H1 (cell line): Measurements from ENCODE around the gene ASGR1. TPM values are rescaled to one million over a fixed set of nuclear protein-coding genes. Genes with fewer than 3 reads are reported as not detected.

ENCODE experiments used
- CTCF ChIA-PET: fragments of 300-600 bp; sonication (Branson Sonifier 250); formaldehyde crosslinking; loops from one replicate; lab custom pipeline; 2021; ENCODE audit not compliant: partially characterized antibody; lab: Charles Lee
- POLR2A ChIA-PET: fragments of 300-600 bp; sonication (Branson Sonifier 250); formaldehyde crosslinking; loops from one replicate; lab custom pipeline; 2021; ENCODE audit warnings: inconsistent platforms; ENCODE audit not compliant: partially characterized antibody; lab: Charles Lee
- DNase-seq, 2 experiments: peaks; one replicate each; pipeline versions ENCODE4 v3.0.0 to v3.0.0-alpha.2; 2010 to 2022; ENCODE audit warnings: low spot score in 2 of 2, low read depth in 1 of 2, mixed read lengths in 1 of 2
- FAIRE-seq: peaks from 2 replicates; lab custom pipeline; 2011; peaks lifted over from hg19 to GRCh38; lab: Jason Lieb, UNC
- H2AFZ ChIP-seq: 2 replicates; pipeline ENCODE4 v1.8.1; 2012; ENCODE audit warnings: low read length, inconsistent platforms
- H2AK5ac ChIP-seq: 2 replicates; pipeline ENCODE4 v1.6.1; 2013; ENCODE audit warnings: low read depth, low read length
- H2BK120ac ChIP-seq: replicated peaks from 2 replicates; pipeline ENCODE3; 2013; ENCODE audit warnings: low read depth, low read length, inconsistent platforms
- H2BK12ac ChIP-seq: 2 replicates; pipeline ENCODE4 v1.6.1; 2013; ENCODE audit warnings: low read depth, low read length
- H2BK15ac ChIP-seq: 2 replicates; pipeline ENCODE4 v1.6.1; 2013; ENCODE audit warnings: low read length
- H2BK20ac ChIP-seq: 2 replicates; pipeline ENCODE4 v1.6.1; 2013; ENCODE audit warnings: low read length
- H2BK5ac ChIP-seq: 2 replicates; pipeline ENCODE4 v1.6.1; 2013; ENCODE audit warnings: low read depth, low read length
- H3K14ac ChIP-seq: 2 replicates; pipeline ENCODE4 v1.6.1; 2013; ENCODE audit warnings: inconsistent platforms; ENCODE audit not compliant: insufficient read length
- H3K18ac ChIP-seq: 2 replicates; pipeline ENCODE4 v1.6.1; 2013; ENCODE audit warnings: low read length; ENCODE audit errors: extremely low read depth
- H3K23ac ChIP-seq: 2 replicates; pipeline ENCODE4 v1.6.1; 2013; ENCODE audit warnings: inconsistent platforms; ENCODE audit not compliant: insufficient read length
- H3K23me2 ChIP-seq: 2 replicates; pipeline ENCODE4 v1.6.1; 2013; ENCODE audit warnings: low read depth, low read length
- H3K27ac ChIP-seq: 2 replicates; pipeline ENCODE4 v1.6.1; 2011; ENCODE audit warnings: low read depth, low read length, inconsistent platforms
- H3K27me3 ChIP-seq, 4 experiments: replicated peaks in 1 of 4; 1 replicate in 1 of 4; 2 replicates in 3 of 4; pipeline versions ENCODE4 v1.6.1 to v1.8.1; 2011 to 2013; ENCODE audit warnings: low read length in 3 of 4, mild to moderate bottlenecking in 3 of 4, inconsistent platforms in 2 of 4, mixed read lengths in 2 of 4, moderate library complexity in 1 of 4; ENCODE audit not compliant: control insufficient read depth in 3 of 4, insufficient read depth in 3 of 4; ENCODE audit errors: extremely low read depth in 1 of 4
- H3K36me3 ChIP-seq, 4 experiments: 2 replicates each; pipeline versions ENCODE4 v1.6.1 to v1.8.1; 2011 to 2013; ENCODE audit warnings: mild to moderate bottlenecking in 4 of 4, low read length in 3 of 4, moderate library complexity in 2 of 4, control low read depth in 1 of 4, inconsistent platforms in 1 of 4; ENCODE audit not compliant: insufficient read depth in 4 of 4, control insufficient read depth in 2 of 4
- H3K4ac ChIP-seq: replicated peaks from 2 replicates; pipeline ENCODE3; 2013; ENCODE audit warnings: low read length, low read depth, mixed read lengths, inconsistent platforms; ENCODE audit not compliant: insufficient read length
- H3K4me1 ChIP-seq, 4 experiments: replicated peaks in 1 of 4; 1 replicate in 1 of 4; 2 replicates in 3 of 4; pipeline versions ENCODE4 v1.6.1 to v1.8.1; 2011 to 2013; ENCODE audit warnings: low read length in 3 of 4, inconsistent platforms in 2 of 4, mixed read lengths in 1 of 4; ENCODE audit not compliant: insufficient read depth in 4 of 4, control insufficient read depth in 3 of 4
- H3K4me2 ChIP-seq, 2 experiments: 2 replicates each; pipeline versions ENCODE4 v1.6.1 to v1.8.1; 2011 to 2013; ENCODE audit warnings: low read depth in 2 of 2, low read length in 2 of 2, control low read depth in 1 of 2, inconsistent platforms in 1 of 2, mild to moderate bottlenecking in 1 of 2; ENCODE audit not compliant: insufficient read depth in 1 of 2
- H3K4me3 ChIP-seq, 4 experiments: fragments of 200-600, 300-600 bp in 1 of 4; sonication (generic), shearing (Covaris generic), sonication (Bioruptor Twin) in 1 of 4; 2 replicates each; pipeline versions ENCODE4 v1.5.1 to v1.8.1; 2011 to 2016; ENCODE audit warnings: low read length in 4 of 4, low read depth in 3 of 4, control low read depth in 2 of 4, inconsistent platforms in 2 of 4, mild to moderate bottlenecking in 2 of 4, mixed read lengths in 1 of 4, moderate library complexity in 1 of 4; ENCODE audit not compliant: insufficient read depth in 2 of 4; ENCODE audit errors: extremely low read depth in 1 of 4
- H3K56ac ChIP-seq: replicated peaks from 2 replicates; pipeline ENCODE3; 2013; ENCODE audit warnings: low read depth, mild to moderate bottlenecking, mixed read lengths, low read length, inconsistent platforms; ENCODE audit not compliant: insufficient read length
- H3K79me1 ChIP-seq: 2 replicates; pipeline ENCODE4 v1.6.1; 2013; ENCODE audit warnings: low read depth, low read length, control low read depth
- H3K79me2 ChIP-seq, 2 experiments: 2 replicates each; pipeline versions ENCODE4 v1.6.1 to v1.8.1; 2012 to 2013; ENCODE audit warnings: low read length in 2 of 2, mild to moderate bottlenecking in 2 of 2, inconsistent platforms in 1 of 2; ENCODE audit not compliant: insufficient read depth in 2 of 2, control insufficient read depth in 1 of 2
- H3K9ac ChIP-seq, 4 experiments: replicated peaks in 1 of 4; 1 replicate in 1 of 4; 2 replicates in 3 of 4; pipeline versions ENCODE4 v1.6.1 to v1.8.1; 2011 to 2013; ENCODE audit warnings: low read depth in 3 of 4, low read length in 3 of 4, control low read depth in 2 of 4, mild to moderate bottlenecking in 2 of 4, moderate library complexity in 2 of 4, inconsistent platforms in 1 of 4; ENCODE audit errors: extremely low read depth in 1 of 4
- H3K9me3 ChIP-seq, 2 experiments: 2 replicates each; pipeline versions ENCODE4 v1.6.1 to v1.8.1; 2012 to 2013; ENCODE audit warnings: mild to moderate bottlenecking in 2 of 2, moderate library complexity in 2 of 2, control low read depth in 1 of 2, inconsistent platforms in 1 of 2, low read depth in 1 of 2, low read length in 1 of 2, mixed read lengths in 1 of 2; ENCODE audit not compliant: insufficient read depth in 2 of 2
- H4K20me1 ChIP-seq, 2 experiments: replicated peaks in 1 of 2; 2 replicates each; pipeline versions ENCODE3 to v1.8.1; 2011 to 2013; ENCODE audit warnings: inconsistent platforms in 2 of 2, low read length in 2 of 2, mild to moderate bottlenecking in 1 of 2; ENCODE audit not compliant: insufficient read depth in 2 of 2, control insufficient read depth in 1 of 2
- H4K5ac ChIP-seq: 2 replicates; pipeline ENCODE4 v1.6.1; 2013; ENCODE audit warnings: low read length, low read depth, mixed read lengths, inconsistent platforms; ENCODE audit not compliant: insufficient read length
- H4K8ac ChIP-seq: 2 replicates; pipeline ENCODE4 v1.8.0; 2013; ENCODE audit warnings: mild to moderate bottlenecking, moderate library complexity, low read length, inconsistent platforms; ENCODE audit not compliant: insufficient read depth; ENCODE audit errors: extremely low read depth
- H4K91ac ChIP-seq: replicated peaks from 2 replicates; pipeline ENCODE3; 2013; ENCODE audit warnings: low read length, mixed read lengths, inconsistent platforms; ENCODE audit not compliant: insufficient read length
- CBX5 ChIP-seq: fragments of 300-800, 300-1000 bp; sonication (generic); IDR thresholded peaks from 2 replicates; pipeline ENCODE4 v1.7.1; 2016; ENCODE audit warnings: antibody characterized with exemption, low read length, low read depth
- NRF1 ChIP-seq: IDR thresholded peaks from 2 replicates; pipeline ENCODE4 v1.6.1; 2011; ENCODE audit warnings: mild to moderate bottlenecking, low read depth, low read length, improper control_type of control experiment
- WGBS, 2 experiments: shearing (Covaris generic) in 1 of 2; methylation state at CpG; one replicate each; pipeline versions ENCODE4 v1.1.6 to v1.1.7; 2013 to 2015; ENCODE audit warnings: low lambda C conversion rate in 2 of 2, mixed read lengths in 2 of 2, inconsistent platforms in 1 of 2, low coverage in 1 of 2, missing lambda C conversion rate in 1 of 2; ENCODE audit not compliant: insufficient replicate concordance in 2 of 2, insufficient coverage in 1 of 2, insufficient read length in 1 of 2; ENCODE audit errors: extremely low coverage in 1 of 2, missing lambda C conversion rate in 1 of 2; 5-methylcytosine and 5-hydroxymethylcytosine counted together
- polyA plus RNA-seq, 7 experiments: library from polyadenylated mRNA; depleted of rRNA in 3 of 7; stranded (reverse) in 5 of 7; unstranded in 2 of 7; fragments of >200 nt in 5 of 7; fragments of 200-250 nt in 2 of 7; gene quantifications; 1 replicate in 5 of 7; 2 replicates in 1 of 7; 4 replicates in 1 of 7; pipeline versions ENCODE4 v1.2.1 to v1.2.3, GENCODE V29; 2011 to 2013; ENCODE audit warnings: missing spikeins in 2 of 7, mixed read lengths in 2 of 7
- total RNA-seq: library from RNA; stranded (reverse); fragmentation: NEBNext Ultra II Directional; extraction: Animal tissue kit (Norgen Biotek cat#: 25700); gene quantifications from 2 replicates; pipeline ENCODE4 v1.2.1, GENCODE V29; 2021

ASGR1 gene
- total and polyA plus RNA-seq, 2 of the 8 experiments (the other 6 are each of a cell fraction or from before 2014, with no cell fraction given): 10.8 to 14.5 TPM

- no peak overlapping the region for H4K91ac ChIP-seq
- peaks cover 0 to 21% of the 10 kb centered on the region in 2 experiments for H4K20me1 ChIP-seq
- TF ChIP-seq CBX5 (no peak), NRF1 (no peak)
Observed at GRCh38 chr17:7175330-7175733, 3.8 kb downstream of the ASGR1 start.

More at GRCh38 chr17:7175330-7175733, 3.8 kb downstream of the ASGR1 start:
- no peak overlapping the region for H3K23ac ChIP-seq
- H2AFZ ChIP-seq: no peak overlapping the region
- ChIA-PET CTCF (no interaction called here), POLR2A (no interaction called here)
- no peak for DNase-seq
- no peak for FAIRE-seq
- peak overlapping the region; percentile 46 for H2AK5ac ChIP-seq
- peak overlapping the region; percentile 16; the same call in 1 of the 2 replicates for H2BK15ac ChIP-seq
- H3K79me1 ChIP-seq: peaks cover 8% of the 10 kb centered on the region; the same call in 1 of the 2 replicates
- no peak overlapping the region for H3K9ac ChIP-seq
- 88 to 100% methylated on average over 5 of the region's 5 CpGs for WGBS, 2 experiments
- H2BK5ac ChIP-seq: no peak overlapping the region
- no peak overlapping the region for H4K5ac ChIP-seq
- H3K4ac ChIP-seq: no peak overlapping the region
- no peaks in the 10 kb centered on the region for H3K9me3 ChIP-seq
- peak overlapping the region; percentile 91; the same call in 1 of the 2 replicates for H2BK12ac ChIP-seq
- H2BK20ac ChIP-seq: 0 out of 2 replicates have a peak overlapping the region, but pooled peaks have one; percentile 39
- peaks cover 0 to 23% (median 11%) of the 10 kb centered on the region in 4 experiments; a peak in 6 of 7 replicates for H3K4me1 ChIP-seq
- no peak overlapping the region for H3K4me3 ChIP-seq
- no peak overlapping the region for H3K14ac ChIP-seq
- H3K56ac ChIP-seq: peak overlapping the region; percentile 77
- H3K79me2 ChIP-seq: no peaks in the 10 kb centered on the region
- H3K27ac ChIP-seq: no peak overlapping the region
- H3K23me2 ChIP-seq: peaks cover 38% of the 10 kb centered on the region
- H4K8ac ChIP-seq: no peak overlapping the region
- no peak overlapping the region for H2BK120ac ChIP-seq
- no peak overlapping the region for H3K18ac ChIP-seq
- peaks cover 0 to 28% (median 21%) of the 10 kb centered on the region in 4 experiments; a peak in 6 of 7 replicates for H3K27me3 ChIP-seq
- peak overlapping the region in 1 of 2 experiments; percentile 45; a peak in 1 of 4 replicates for H3K4me2 ChIP-seq
- no peaks in the 10 kb centered on the region; a peak in 1 of 8 replicates for H3K36me3 ChIP-seq
